Occipital lobe (tissue), 1 donor: Measurements from ENCODE around the gene KRABD2.
"Not testable (repeated sequence)": the region's sequence is repeated elsewhere in the genome, so short reads cannot be mapped to it uniquely, and the experiment has no call there.

Source experiments
- DNase-seq: peaks from one replicate; lab custom pipeline; 2025; lab: John Stamatoyannopoulos, UW

KRABD2 gene

GRCh38 chr17:8392674-8393469 lies 16.4 kb upstream of the KRABD2 start:
- DNase-seq, result no peak

DNA sequence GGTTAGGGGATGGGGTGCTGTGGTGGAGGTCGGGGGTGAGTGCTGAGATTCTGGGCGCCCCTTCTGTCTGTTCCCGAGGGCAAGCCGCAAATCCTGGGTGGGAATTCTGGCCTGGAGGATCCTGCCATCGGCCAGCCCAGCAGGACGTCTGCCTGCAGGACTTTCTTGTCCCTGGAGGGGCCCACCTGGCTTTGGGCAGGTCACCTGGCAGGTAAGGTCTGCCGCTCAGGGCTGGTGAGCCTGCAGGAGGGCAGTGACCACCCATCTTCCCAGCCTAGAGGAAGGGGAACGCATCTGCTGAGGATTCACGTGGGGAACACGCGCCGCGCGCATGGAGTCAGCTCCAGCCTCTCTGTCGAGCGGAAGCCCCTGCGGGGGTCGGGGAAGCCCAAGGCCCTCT lies 15.8 kb upstream of the KRABD2 start:
- DNase-seq, result no peak

- DNase-seq, result no peak
Measured at GRCh38 chr17:8391711-8392110, 15.2 kb upstream of the KRABD2 start.

DNA sequence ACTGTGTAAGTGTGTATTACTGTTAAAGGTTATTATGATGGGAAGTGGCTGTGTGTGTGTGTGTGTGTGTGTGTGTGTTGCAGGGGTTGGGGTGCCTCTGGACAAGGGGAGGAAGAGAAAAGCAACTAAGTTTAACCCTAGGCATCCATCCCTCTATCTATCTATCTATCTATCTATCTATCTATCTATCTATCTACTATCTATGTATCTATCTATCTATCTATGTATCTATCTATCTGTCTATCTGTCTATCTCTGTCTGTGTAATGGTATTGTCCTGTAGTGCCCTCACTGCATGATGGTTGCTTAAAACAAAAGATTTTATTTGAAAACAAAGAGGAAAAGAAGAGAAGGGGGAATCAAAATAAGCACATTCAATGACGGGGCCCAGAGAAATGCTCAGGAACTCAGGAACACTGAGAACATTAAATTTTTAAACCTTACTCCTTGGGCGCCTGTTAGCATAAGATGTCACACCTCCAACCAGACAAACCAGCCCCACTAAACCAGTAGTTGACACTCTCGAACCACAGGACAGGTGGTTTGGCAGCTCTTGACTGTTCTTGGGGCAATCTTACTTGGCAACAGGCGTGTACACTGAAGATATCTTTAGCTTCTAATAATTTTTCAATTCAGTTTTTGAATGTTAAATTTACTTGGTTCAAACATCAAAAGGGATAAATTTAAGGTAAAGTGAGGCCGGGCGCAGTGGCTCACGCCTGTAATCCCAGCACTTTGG lies 11.6 kb upstream of the KRABD2 start:
- DNase-seq, result no peak

DNA sequence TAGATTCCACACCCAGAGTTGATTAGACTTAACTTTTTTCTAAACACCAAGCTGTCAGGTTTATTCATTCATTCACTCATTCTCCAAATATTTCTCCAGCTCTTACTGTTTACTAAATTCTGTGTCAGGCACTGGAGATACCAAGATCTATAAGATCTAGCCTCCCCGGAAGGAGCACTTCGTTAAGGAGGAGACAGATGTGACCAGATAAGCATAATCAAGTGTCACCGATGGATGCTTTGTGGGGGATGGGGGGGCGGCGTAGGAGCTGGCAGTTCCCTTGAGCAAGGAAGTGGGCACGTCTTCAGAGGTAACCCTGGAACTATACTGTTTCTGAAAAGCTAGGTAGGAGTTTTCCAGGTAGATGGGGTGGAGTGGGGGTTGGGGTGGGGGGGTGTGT lies 10.3 kb upstream of the KRABD2 start:
- DNase-seq, result no peak

- DNase-seq, result no peak
Measured at GRCh38 chr17:8384801-8385378, 8.4 kb upstream of the KRABD2 start.

DNA sequence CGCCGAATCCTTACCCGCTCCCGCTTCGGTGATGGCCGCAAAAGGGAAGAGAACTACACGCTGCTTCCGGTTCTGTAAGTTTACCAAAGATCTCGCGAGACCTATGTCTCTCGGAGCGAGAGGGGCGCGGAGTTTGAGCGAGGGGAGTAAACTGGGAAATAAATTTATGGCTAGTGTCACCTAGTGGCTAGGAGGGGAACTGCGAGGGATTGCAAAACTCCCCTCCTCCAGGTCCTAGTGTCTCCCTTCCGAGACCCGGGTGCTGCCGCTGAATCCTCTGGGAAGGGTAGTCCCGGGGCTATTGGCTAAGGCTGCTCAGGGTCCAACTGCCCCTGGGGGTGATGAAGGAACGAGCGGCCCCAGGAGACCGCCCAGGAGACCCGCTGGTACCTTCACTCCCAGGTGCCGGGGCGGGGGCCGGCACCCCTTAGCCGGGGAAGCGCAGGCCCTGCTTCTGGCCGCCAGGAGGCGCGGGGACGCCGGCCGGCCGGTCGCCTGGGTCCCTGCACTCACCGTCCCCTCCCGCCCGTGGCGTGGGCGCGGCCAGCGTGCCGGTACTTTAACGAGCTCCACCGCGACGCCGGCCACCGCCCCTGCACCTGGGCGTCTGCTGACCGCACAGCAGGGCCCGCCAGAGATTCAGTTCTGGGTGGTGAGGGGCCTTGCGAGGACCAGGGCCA lies 6.8 kb upstream of the KRABD2 start, which contains the start of gene RPL26:
Gene RPL26, minus strand, starts transcription at position 51 of the 680 bp plus-strand sequence. CDS start 883 bp downstream, outside the sequence.
- DNase-seq, result peak; percentile 96

DNA sequence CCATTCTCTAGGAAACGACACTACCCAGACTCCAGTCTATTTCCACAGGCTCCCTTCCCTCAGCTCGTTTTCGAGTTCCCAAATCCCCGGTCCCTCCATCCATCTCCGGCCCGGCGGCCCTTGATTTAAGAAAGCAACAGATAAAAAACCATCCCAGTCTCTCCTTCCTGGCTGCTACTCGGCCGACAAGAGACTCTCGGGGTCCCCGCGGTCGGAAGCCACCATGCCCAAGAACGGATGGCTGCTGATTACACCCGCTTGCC lies 6.3 kb upstream of the KRABD2 start:
- DNase-seq, result no peak

DNA sequence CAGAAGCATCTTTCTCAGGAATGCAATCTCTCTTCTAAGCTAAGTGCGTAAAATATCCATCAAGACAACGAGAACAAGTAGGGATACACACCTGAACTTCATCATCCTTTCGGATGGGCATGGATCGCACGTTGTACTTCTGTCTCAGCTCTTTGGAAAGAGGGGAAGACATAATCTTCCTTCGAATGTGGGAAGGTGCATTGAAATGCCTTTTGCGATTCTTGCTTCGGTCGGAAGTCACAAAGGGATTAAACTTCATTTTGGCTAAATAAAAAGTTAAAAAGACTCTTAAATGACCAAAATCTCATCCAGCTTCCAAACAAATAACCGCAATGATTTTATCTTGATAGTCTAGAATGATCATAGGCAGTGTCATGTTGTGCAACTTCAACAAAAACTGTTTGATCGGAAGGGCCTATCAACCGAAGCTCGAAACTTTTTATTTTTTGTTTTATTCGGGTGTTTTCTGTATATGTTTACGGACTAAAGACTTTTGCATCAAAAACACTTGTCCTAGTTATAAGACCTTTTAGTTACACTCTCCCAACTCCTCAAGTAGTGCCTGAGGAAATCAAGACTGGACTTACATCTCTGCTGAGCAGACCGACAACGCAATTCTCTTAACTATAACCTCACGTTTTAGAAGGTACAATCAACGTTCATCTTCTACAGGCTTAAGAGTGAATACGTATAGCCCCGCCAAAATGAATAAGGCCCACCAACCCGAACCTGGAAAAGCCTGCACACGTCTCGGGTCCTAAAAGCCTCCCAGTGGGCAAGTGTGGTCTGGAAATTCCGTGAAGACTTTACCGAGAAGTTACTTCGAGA lies 5.8 kb upstream of the KRABD2 start:
- DNase-seq, result no peak

DNA sequence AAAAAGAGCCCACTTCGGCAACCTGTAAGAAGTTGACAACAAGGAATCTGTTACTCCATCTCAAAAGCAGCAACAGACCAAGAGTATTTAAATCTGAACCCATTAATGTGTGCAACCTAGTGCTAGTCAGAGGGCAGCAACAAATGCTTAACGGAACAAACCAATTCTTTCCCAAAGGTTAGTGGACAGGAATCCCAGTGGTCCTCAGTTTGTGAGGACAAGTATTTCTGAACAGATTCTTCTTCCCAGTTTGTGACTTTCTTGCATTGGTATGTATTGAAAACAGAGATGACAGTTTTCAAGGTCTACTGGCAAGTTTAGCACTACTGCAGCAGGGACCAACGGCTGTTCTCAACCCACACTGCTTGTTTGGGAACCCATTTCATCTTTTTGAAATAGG lies 3.5 kb upstream of the KRABD2 start:
- DNase-seq, result no peak

DNA sequence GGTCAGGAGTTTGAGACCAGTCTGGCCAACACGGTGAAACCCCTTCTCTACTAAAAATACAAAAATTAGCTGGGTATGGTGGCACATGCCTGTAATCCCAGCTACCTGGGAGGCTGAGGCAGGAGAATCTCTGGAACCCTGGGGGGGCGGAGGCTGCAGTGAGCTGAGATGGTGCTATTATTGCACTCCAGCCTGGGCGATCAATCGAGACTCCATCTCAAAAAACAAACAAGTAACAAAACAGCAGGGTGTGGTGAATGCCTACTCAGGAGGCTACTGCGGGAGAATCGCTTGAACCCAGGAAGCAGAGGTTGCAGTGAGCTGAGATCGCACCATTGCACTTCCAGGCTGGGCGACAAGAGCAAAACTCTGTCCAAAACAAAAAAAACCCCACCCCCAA lies 1.6 kb upstream of the KRABD2 start:
- not testable (repeated sequence) for DNase-seq

DNA sequence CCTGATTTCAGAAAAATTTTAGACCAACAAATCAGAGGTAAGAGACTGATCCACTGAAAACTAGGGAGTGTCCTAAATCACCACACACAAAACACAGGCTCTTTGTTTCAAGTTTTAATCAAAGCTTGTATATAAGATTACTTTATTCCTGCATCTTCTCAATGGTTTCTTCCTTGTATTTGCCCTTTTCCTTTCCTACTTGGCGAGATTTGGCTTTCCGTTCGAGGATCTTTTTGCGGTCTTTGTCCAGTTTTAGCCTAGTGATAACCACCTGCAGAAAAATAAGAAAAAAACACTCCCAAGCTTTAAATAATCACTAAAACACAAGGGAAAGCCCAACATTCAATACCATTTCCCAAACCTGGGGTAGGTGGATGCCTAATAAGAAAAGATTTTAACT lies 918 bp upstream of the KRABD2 start:
- DNase-seq, result no peak

- peak; percentile 25 for DNase-seq
Measured at GRCh38 chr17:8375738-8376259, 705 bp downstream of the KRABD2 start.

DNA sequence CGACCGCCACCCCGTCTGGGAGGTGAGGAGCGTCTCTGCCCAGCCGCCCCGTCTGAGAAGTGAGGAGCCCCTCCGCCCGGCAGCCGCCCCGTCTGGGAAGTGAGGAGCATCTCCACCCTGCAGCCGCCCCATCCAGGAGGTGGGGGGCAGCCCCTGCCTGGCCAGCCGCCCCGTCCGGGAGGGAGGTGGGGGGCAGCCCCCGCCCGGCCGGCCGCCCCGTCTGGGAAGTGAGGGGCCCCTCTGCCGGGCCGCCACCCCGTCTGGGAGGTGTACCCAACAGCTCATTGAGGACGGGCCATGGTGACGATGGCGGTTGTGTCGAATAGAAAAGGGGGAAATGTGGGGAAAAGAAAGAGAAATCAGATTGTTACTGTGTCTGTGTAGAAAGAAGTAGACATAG lies 2.6 kb downstream of the KRABD2 start:
- not testable (repeated sequence) for DNase-seq

- DNase-seq, result no peak
Measured at GRCh38 chr17:8372422-8372821, 4.1 kb downstream of the KRABD2 start.

- no peak for DNase-seq
Measured at GRCh38 chr17:8371786-8372185, 4.7 kb downstream of the KRABD2 start.

GRCh38 chr17:8369944-8370343 lies 6.6 kb downstream of the KRABD2 start:
- DNase-seq, result no peak

DNA sequence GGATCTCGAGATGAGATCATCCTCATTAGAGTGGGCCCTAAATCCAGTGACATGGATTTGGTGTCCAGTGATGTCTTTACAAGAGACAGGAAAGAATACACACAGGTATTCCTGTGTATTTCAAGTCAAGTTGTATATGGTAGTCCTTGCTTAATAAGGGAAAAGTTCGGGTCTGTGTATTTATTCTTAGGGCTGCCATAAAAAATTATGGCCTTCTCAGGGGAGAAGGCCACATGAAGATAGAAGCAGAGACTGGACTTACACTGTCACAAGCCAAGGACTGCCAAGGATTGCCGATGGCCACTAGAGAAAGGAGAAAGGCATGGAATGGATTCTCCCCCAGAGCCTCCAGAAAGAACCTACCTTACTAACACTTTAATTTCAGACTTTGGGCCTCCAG lies 8.3 kb downstream of the KRABD2 start:
- DNase-seq, result no peak

GRCh38 chr17:8366231-8366630 lies 10.3 kb downstream of the KRABD2 start:
- DNase-seq, result no peak

- DNase-seq, result no peak
Measured at GRCh38 chr17:8365143-8365542, 11.4 kb downstream of the KRABD2 start.
